Thyroid gland (tissue), 4 donors: ENCODE measurements around the gene BRCC3.

Source experiments
- POLR2A ChIP-seq, 2 donors: fragments of 450-650 bp; IDR thresholded peaks; one replicate each; pipeline ENCODE4 v1.6.1; 2017; ENCODE audit warnings: antibody characterized with exemption in 2 of 2, mild to moderate bottlenecking in 2 of 2, moderate library complexity in 1 of 2
- TF ChIP-seq, protein P1 (sequence below), 6 experiments: fragments of 200-600 bp in 3 of 6; fragments of 450-650 bp in 3 of 6; sonication (generic) in 3 of 6; IDR thresholded peaks; one replicate each; pipeline ENCODE4 v1.5.1; 2016 to 2019; ENCODE audit warnings: antibody characterized with exemption in 6 of 6, mild to moderate bottlenecking in 2 of 6, inconsistent platforms in 1 of 6, moderate library complexity in 1 of 6

DNA sequence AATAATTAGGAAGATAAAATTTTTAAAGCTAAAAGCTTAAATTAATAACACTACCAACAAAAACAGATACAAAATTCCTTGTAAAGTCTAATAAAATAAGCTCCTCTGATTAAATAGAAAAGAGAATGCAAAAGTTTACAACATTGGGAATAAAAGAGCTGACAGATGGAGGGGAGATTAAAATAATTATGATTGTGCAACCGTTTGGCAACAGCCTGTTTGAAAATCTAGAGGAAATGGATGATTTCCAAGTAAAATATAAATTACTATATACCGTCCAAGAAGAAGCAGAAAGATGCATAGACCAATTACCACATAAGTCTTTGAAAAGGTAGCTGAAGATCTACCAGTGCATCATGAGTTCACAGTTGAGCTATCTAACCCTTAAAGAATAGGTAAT, 98.6 kb downstream of the BRCC3 start:
- TF ChIP-seq, protein P1, sequence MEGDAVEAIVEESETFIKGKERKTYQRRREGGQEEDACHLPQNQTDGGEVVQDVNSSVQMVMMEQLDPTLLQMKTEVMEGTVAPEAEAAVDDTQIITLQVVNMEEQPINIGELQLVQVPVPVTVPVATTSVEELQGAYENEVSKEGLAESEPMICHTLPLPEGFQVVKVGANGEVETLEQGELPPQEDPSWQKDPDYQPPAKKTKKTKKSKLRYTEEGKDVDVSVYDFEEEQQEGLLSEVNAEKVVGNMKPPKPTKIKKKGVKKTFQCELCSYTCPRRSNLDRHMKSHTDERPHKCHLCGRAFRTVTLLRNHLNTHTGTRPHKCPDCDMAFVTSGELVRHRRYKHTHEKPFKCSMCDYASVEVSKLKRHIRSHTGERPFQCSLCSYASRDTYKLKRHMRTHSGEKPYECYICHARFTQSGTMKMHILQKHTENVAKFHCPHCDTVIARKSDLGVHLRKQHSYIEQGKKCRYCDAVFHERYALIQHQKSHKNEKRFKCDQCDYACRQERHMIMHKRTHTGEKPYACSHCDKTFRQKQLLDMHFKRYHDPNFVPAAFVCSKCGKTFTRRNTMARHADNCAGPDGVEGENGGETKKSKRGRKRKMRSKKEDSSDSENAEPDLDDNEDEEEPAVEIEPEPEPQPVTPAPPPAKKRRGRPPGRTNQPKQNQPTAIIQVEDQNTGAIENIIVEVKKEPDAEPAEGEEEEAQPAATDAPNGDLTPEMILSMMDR (IDR thresholded peaks at IDR 0.05) = no peak
- TF ChIP-seq POLR2A (IDR thresholded peaks at IDR 0.05) = no peak
